ENCODE results near the gene PRXL2B.
"Not testable (repeated sequence)": the region's sequence is repeated elsewhere in the genome, so short reads cannot be mapped to it uniquely, and the experiment has no call there.

The PRXL2B gene

GRCh38 chr1:2624735-2625300 is 38.2 kb downstream of the PRXL2B start:
- FAIRE-seq, result no peak

- FAIRE-seq, result no peak
Observed at GRCh38 chr1:2625311-2625710, 38.7 kb downstream of the PRXL2B start.

- not testable (repeated sequence) for FAIRE-seq
Observed at GRCh38 chr1:2625748-2626147, 39.2 kb downstream of the PRXL2B start.

- no peak for FAIRE-seq
Observed at GRCh38 chr1:2627746-2628145, 41.2 kb downstream of the PRXL2B start.

GRCh38 chr1:2628191-2628932 is 41.8 kb downstream of the PRXL2B start:
- no peak for FAIRE-seq

GRCh38 chr1:2628933-2629626 is 42.5 kb downstream of the PRXL2B start:
- no peak for FAIRE-seq

GRCh38 chr1:2629627-2630497 is 43.3 kb downstream of the PRXL2B start:
- no peak for FAIRE-seq

- no peak for FAIRE-seq
Observed at GRCh38 chr1:2630498-2631135, 44.0 kb downstream of the PRXL2B start.

GRCh38 chr1:2631136-2632050 is 44.8 kb downstream of the PRXL2B start:
- no peak for FAIRE-seq

GRCh38 chr1:2632051-2632430 is 45.5 kb downstream of the PRXL2B start:
- FAIRE-seq, result no peak

GRCh38 chr1:2632561-2633361 is 46.2 kb downstream of the PRXL2B start, which contains the start of gene MMEL1:
TSS of gene MMEL1 (minus strand) at chr1:2633016. CDS start at chr1:2629484, 3,532 bp downstream.
- FAIRE-seq, result no peak

- no peak for FAIRE-seq
Observed at GRCh38 chr1:2633366-2633935, 46.9 kb downstream of the PRXL2B start.

- FAIRE-seq, result no peak
Observed at GRCh38 chr1:2633936-2634491, 47.4 kb downstream of the PRXL2B start.

- FAIRE-seq, result no peak
Observed at GRCh38 chr1:2635361-2636010, 48.9 kb downstream of the PRXL2B start.

GRCh38 chr1:2636733-2637132 is 50.2 kb downstream of the PRXL2B start:
- FAIRE-seq, result no peak

GRCh38 chr1:2637442-2638145 is 51.0 kb downstream of the PRXL2B start:
- FAIRE-seq, result no peak

GRCh38 chr1:2638466-2639115 is 52.0 kb downstream of the PRXL2B start:
- FAIRE-seq, result no peak

GRCh38 chr1:2639203-2639602 is 52.6 kb downstream of the PRXL2B start:
- FAIRE-seq, result no peak

All from G401.6 (cell line).